ENCODE results near the gene PGM1. TPM values are rescaled to one million over a fixed set of nuclear protein-coding genes. Genes with fewer than 3 reads are reported as not detected.
"Not testable (repeated sequence)": the region's sequence is repeated elsewhere in the genome, so short reads cannot be mapped to it uniquely, and the experiment has no call there.

PGM1 gene
- total RNA-seq, 2 experiments from 2014 or later = 43.2 to 56.9 TPM

DNA sequence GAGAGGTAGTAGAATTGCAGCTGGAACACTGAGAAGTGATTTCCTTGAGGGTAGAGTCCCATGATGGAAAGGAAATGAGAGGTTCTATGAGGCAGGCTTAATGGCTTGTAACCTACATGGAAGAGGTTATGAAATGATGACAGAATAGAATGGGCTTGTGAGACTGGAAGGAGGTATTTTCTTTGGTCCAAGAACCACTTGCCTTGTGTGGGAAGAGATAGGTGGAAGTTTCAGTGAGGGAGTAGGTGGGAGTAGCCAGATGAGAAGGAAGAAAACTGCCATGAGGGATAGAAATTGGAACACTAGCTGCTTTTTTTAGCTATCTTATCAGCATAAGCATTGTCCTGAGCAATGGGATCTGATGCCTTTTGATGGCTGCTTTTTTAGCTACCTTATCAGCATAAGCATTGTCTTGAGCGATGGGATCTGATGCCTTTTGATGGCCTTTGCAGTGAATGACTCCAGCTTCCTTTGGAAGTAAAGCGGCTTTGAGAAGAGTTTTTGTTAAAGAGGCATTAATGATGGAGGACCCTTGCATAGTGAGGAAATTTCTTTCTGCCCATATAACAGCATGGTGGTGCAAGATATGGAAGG, 18.9 kb upstream of the PGM1 start:
- H2AFZ ChIP-seq (ENCODE audit: low read length); intact Hi-C loops (cut with micrococcal nuclease; ENCODE audit: unreplicated experiment); H3K36me3 ChIP-seq (ENCODE audit: insufficient read depth, low read length); DNase-seq (ENCODE audit: low spot score); H3K27ac ChIP-seq (ENCODE audit: low read depth, low read length, poor library complexity, severe bottlenecking); H3K79me2 ChIP-seq (ENCODE audit: insufficient read depth, low read depth, low read length); CTCF ChIA-PET (ENCODE audit: unreplicated experiment); H3K4me2 ChIP-seq (ENCODE audit: low read length); H3K4me1 ChIP-seq (ENCODE audit: insufficient read depth, low read length, poor library complexity, severe bottlenecking); H3K9me2 ChIP-seq (ENCODE audit: insufficient read depth, low read length); BruUV-seq (replicated peaks); H4K20me1 ChIP-seq (ENCODE audit: insufficient read depth, low read length); H3K4me3 ChIP-seq (ENCODE audit: low read depth, low read length, poor library complexity, severe bottlenecking); H3K9me3 ChIP-seq (ENCODE audit: low read length): not testable (repeated sequence)
- POLR2A ChIA-PET = interaction anchor here (0.6 kb wide), 1 partner anchor 81 kb away, joined by 3 read pairs; no protein-coding TSS in a partner anchor

DNA sequence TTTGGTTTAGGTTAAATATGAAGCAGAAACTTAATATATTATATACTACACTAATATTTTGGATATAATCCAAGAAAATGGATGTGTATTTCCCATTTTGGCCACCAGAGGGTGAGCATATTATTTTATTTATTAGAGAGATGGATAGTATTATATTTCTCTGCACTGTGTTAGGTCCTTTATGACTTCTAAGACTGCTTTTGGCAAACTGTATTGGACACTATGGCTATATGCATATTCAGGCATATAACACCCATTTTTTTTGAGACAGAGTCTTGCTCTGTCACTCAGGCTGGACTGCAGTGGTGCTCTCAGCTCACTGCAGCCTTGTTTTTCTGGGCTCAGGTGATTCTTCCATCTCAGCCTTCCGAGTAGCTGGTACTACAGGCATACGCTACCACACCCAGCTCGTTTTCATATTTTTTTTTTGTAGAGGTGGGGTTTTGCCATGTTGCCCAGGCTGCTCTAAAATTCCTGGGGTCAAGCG, 17.8 kb upstream of the PGM1 start:
- Histone ChIP-seq H2AFZ (ENCODE audit: low read length) (no peak overlapping the region), H3K4me2 (ENCODE audit: low read length) (no peak overlapping the region), H3K4me3 (ENCODE audit: low read depth, low read length, poor library complexity, severe bottlenecking) (no peak overlapping the region), H3K79me2 (ENCODE audit: insufficient read depth, low read depth, low read length) (no peaks in the 10 kb centered on the region), H3K4me1 (ENCODE audit: insufficient read depth, low read length, poor library complexity, severe bottlenecking) (no peaks in the 10 kb centered on the region), H3K9me3 (ENCODE audit: low read length) (no peaks in the 10 kb centered on the region), H3K27ac (ENCODE audit: low read depth, low read length, poor library complexity, severe bottlenecking) (no peak overlapping the region), H4K20me1 (ENCODE audit: insufficient read depth, low read length) (no peaks in the 10 kb centered on the region), H3K9me2 (ENCODE audit: insufficient read depth, low read length) (no peaks in the 10 kb centered on the region), H3K36me3 (ENCODE audit: insufficient read depth, low read length) (no peaks in the 10 kb centered on the region)
- intact Hi-C loops (cut with micrococcal nuclease; ENCODE audit: unreplicated experiment) = loop anchor here (5.0 kb wide), 1 partner anchor 672 kb away; no protein-coding TSS in a partner anchor
- BruUV-seq (replicated peaks) = no TSS peak
- peak; percentile 41 for DNase-seq (ENCODE audit: low spot score)
- ChIA-PET POLR2A (no interaction called here), CTCF (ENCODE audit: unreplicated experiment) (no interaction called here)
- TF ChIP-seq, protein P1, sequence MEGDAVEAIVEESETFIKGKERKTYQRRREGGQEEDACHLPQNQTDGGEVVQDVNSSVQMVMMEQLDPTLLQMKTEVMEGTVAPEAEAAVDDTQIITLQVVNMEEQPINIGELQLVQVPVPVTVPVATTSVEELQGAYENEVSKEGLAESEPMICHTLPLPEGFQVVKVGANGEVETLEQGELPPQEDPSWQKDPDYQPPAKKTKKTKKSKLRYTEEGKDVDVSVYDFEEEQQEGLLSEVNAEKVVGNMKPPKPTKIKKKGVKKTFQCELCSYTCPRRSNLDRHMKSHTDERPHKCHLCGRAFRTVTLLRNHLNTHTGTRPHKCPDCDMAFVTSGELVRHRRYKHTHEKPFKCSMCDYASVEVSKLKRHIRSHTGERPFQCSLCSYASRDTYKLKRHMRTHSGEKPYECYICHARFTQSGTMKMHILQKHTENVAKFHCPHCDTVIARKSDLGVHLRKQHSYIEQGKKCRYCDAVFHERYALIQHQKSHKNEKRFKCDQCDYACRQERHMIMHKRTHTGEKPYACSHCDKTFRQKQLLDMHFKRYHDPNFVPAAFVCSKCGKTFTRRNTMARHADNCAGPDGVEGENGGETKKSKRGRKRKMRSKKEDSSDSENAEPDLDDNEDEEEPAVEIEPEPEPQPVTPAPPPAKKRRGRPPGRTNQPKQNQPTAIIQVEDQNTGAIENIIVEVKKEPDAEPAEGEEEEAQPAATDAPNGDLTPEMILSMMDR (conservative IDR thresholded peaks at IDR 0.05; ENCODE audit: low read length) = peak; percentile 83
- no peak for TF ChIP-seq EZH2phosphoT487 (IDR thresholded peaks at IDR 0.05; ENCODE audit: borderline replicate concordance, low read depth, low read length)

- H3K4me3 ChIP-seq (ENCODE audit: low read depth, low read length, poor library complexity, severe bottlenecking); H2AFZ ChIP-seq (ENCODE audit: low read length); POLR2A ChIA-PET; H4K20me1 ChIP-seq (ENCODE audit: insufficient read depth, low read length); H3K4me1 ChIP-seq (ENCODE audit: insufficient read depth, low read length, poor library complexity, severe bottlenecking); BruUV-seq (replicated peaks); H3K36me3 ChIP-seq (ENCODE audit: insufficient read depth, low read length); intact Hi-C loops (cut with micrococcal nuclease; ENCODE audit: unreplicated experiment); CTCF ChIA-PET (ENCODE audit: unreplicated experiment); H3K9me2 ChIP-seq (ENCODE audit: insufficient read depth, low read length); H3K27ac ChIP-seq (ENCODE audit: low read depth, low read length, poor library complexity, severe bottlenecking); H3K4me2 ChIP-seq (ENCODE audit: low read length); H3K79me2 ChIP-seq (ENCODE audit: insufficient read depth, low read depth, low read length); H3K9me3 ChIP-seq (ENCODE audit: low read length); DNase-seq (ENCODE audit: low spot score): not testable (repeated sequence)
Observed at GRCh38 chr1:63586326-63586725, 6.9 kb upstream of the PGM1 start.

- DNase-seq (ENCODE audit: low spot score) = no peak
- no peaks in the 10 kb centered on the region for H3K9me3 ChIP-seq (ENCODE audit: low read length)
- no peaks in the 10 kb centered on the region for H3K36me3 ChIP-seq (ENCODE audit: insufficient read depth, low read length)
- H3K4me1 ChIP-seq (ENCODE audit: insufficient read depth, low read length, poor library complexity, severe bottlenecking) = peaks cover 11% of the 10 kb centered on the region
- H2AFZ ChIP-seq (ENCODE audit: low read length) = no peak overlapping the region
- POLR2A ChIA-PET = no interaction called here
- BruUV-seq (replicated peaks) = no TSS peak
- intact Hi-C loops (cut with micrococcal nuclease; ENCODE audit: unreplicated experiment) = loop anchor here (10.0 kb wide), 1 partner anchor 235 kb away; no protein-coding TSS in a partner anchor
- H3K4me2 ChIP-seq (ENCODE audit: low read length) = no peak overlapping the region
- H3K27ac ChIP-seq (ENCODE audit: low read depth, low read length, poor library complexity, severe bottlenecking) = no peak overlapping the region
- no peaks in the 10 kb centered on the region for H4K20me1 ChIP-seq (ENCODE audit: insufficient read depth, low read length)
- CTCF ChIA-PET (ENCODE audit: unreplicated experiment) = no interaction called here
- H3K9me2 ChIP-seq (ENCODE audit: insufficient read depth, low read length) = no peaks in the 10 kb centered on the region
- peaks cover 3% of the 10 kb centered on the region; the same call in 1 of the 2 replicates for H3K79me2 ChIP-seq (ENCODE audit: insufficient read depth, low read depth, low read length)
- no peak for TF ChIP-seq EZH2phosphoT487 (IDR thresholded peaks at IDR 0.05; ENCODE audit: borderline replicate concordance, low read depth, low read length)
- TF ChIP-seq, protein P1 (conservative IDR thresholded peaks at IDR 0.05; ENCODE audit: low read length) = no peak
- H3K4me3 ChIP-seq (ENCODE audit: low read depth, low read length, poor library complexity, severe bottlenecking) = no peak overlapping the region
Observed at GRCh38 chr1:63590166-63590560, 3.0 kb upstream of the PGM1 start.
